IMR-90 (cell line): ENCODE results near the gene CUL4A. TPM values are rescaled to one million over a fixed set of nuclear protein-coding genes. Genes with fewer than 3 reads are reported as not detected.

Experiments used
- CHD1 ChIP-seq: IDR thresholded peaks from 2 replicates; pipeline ENCODE4 v1.6.1; 2012; ENCODE audit warnings: low read depth, low read length, improper control_type of control experiment
- FOS ChIP-seq: fragments of 150-350 bp; IDR thresholded peaks from 2 replicates; pipeline ENCODE4 v1.6.1; 2016; ENCODE audit warnings: low read depth, low read length
- SMC3 ChIP-seq: fragments of 150-350 bp; IDR thresholded peaks from 2 replicates; pipeline ENCODE4 v1.6.1; 2016; ENCODE audit warnings: low read depth, mild to moderate bottlenecking, antibody characterized with exemption, low read length, moderate library complexity
- polyA plus RNA-seq, 3 experiments: library from polyadenylated mRNA; depleted of rRNA; stranded (reverse); fragments of >200 nt; gene quantifications; 2 replicates each; pipeline ENCODE4 v1.2.3, GENCODE V29; 2012; ENCODE audit warnings: low replicate concordance in 1 of 3
- total RNA-seq: library from RNA; depleted of rRNA; stranded (reverse); fragments of >200 nt; gene quantifications from 2 replicates; pipeline ENCODE4 v1.2.3, GENCODE V29; 2012

Gene CUL4A
- total and polyA plus RNA-seq, 2 of the 4 experiments (the other 2 are of a cell fraction): 86.0 to 146 TPM

GRCh38 chr13:113208421-113209335 lies 735 bp upstream of the CUL4A start, which contains the start of gene PCID2 (continued):
- TF ChIP-seq FOS (peak; percentile 18; the same call in 1 of the 2 replicates), CHD1 (no peak), SMC3 (no peak)
